Thoracic aorta (tissue), 2 donors: ENCODE data around the gene SDK1. TPM values are rescaled to one million over a fixed set of nuclear protein-coding genes. Genes with fewer than 3 reads are reported as not detected.

Experiments used
- ATAC-seq: fragments of 150-250 bp; one replicate; pipeline ENCODE4 v1.8.0; 2017; ENCODE audit warnings: low read depth; ENCODE audit not compliant: insufficient number of reproducible peaks, low FRiP score
- DNase-seq: peaks from one replicate; pipeline ENCODE4 v3.0.0-alpha.2; 2020; ENCODE audit warnings: low spot score
- H3K27ac ChIP-seq, 2 donors: fragments of 200-600 bp; sonication (generic); 1 replicate in 1 of 2; 2 replicates in 1 of 2; pipeline ENCODE4 v1.5.1; 2016; ENCODE audit warnings: mild to moderate bottlenecking in 2 of 2, moderate library complexity in 2 of 2
- H3K27me3 ChIP-seq: fragments of 200-600 bp; sonication (generic); replicated peaks from 2 replicates; pipeline ENCODE4 v1.6.0; 2016; ENCODE audit warnings: mild to moderate bottlenecking; ENCODE audit not compliant: insufficient read depth
- H3K36me3 ChIP-seq: fragments of 200-600 bp; sonication (generic); one replicate; pipeline ENCODE4 v1.5.1; 2016
- H3K4me1 ChIP-seq, 2 donors: fragments of 200-600 bp; sonication (generic); 1 replicate in 1 of 2; 2 replicates in 1 of 2; pipeline versions ENCODE4 v1.5.1 to v1.6.0; 2016; ENCODE audit warnings: low read depth in 2 of 2, mild to moderate bottlenecking in 1 of 2; ENCODE audit not compliant: control insufficient read depth in 1 of 2
- H3K4me3 ChIP-seq: fragments of 200-600 bp; sonication (generic); 2 replicates; pipeline ENCODE4 v1.5.1; 2016; ENCODE audit warnings: mild to moderate bottlenecking
- H3K9me3 ChIP-seq: fragments of 200-600 bp; sonication (generic); 2 replicates; pipeline ENCODE4 v1.5.1; 2016
- total RNA-seq, 2 donors: library from RNA; depleted of rRNA; stranded (reverse); fragments of >200 nt; gene quantifications; one replicate each; pipeline versions ENCODE4 v1.1.0 to v1.2.3, GENCODE V29; 2016
- TF ChIP-seq, protein P1 (sequence below): fragments of 200-600 bp; sonication (generic); IDR thresholded peaks from one replicate; pipeline ENCODE4 v1.5.1; 2019; ENCODE audit warnings: antibody characterized with exemption

Gene SDK1
- total RNA-seq, 2 donors from 2014 or later = 27.5 to 29.2 TPM

DNA sequence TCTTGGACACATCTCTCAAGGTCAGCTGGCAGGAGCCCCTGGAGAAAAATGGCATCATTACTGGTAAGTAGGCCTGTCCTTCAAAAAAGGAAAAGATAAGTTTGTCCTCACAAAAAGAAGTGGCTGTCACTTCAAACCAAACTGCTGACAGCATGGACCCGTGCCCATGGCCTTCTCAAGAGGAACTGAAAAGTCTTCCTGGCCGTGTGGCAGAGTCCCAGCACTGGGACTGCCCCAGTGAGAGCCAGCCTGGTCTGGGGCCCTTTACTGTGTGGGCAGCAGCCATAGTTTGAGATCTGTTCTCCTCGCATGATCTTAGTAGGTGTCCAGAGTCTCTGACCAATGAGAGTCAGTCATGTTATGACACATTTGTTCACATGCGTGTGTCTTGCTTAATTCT, 766.8 kb downstream of the SDK1 start:
- H3K9me3 ChIP-seq = no peaks in the 10 kb centered on the region
- peaks cover 11% of the 10 kb centered on the region for H3K36me3 ChIP-seq
- no peaks in the 10 kb centered on the region for H3K4me1 ChIP-seq
- H3K27me3 ChIP-seq = no peaks in the 10 kb centered on the region
- TF ChIP-seq, protein P1, sequence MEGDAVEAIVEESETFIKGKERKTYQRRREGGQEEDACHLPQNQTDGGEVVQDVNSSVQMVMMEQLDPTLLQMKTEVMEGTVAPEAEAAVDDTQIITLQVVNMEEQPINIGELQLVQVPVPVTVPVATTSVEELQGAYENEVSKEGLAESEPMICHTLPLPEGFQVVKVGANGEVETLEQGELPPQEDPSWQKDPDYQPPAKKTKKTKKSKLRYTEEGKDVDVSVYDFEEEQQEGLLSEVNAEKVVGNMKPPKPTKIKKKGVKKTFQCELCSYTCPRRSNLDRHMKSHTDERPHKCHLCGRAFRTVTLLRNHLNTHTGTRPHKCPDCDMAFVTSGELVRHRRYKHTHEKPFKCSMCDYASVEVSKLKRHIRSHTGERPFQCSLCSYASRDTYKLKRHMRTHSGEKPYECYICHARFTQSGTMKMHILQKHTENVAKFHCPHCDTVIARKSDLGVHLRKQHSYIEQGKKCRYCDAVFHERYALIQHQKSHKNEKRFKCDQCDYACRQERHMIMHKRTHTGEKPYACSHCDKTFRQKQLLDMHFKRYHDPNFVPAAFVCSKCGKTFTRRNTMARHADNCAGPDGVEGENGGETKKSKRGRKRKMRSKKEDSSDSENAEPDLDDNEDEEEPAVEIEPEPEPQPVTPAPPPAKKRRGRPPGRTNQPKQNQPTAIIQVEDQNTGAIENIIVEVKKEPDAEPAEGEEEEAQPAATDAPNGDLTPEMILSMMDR = no peak
- no peak for ATAC-seq
- H3K27ac ChIP-seq = no peak overlapping the region
- no peak for DNase-seq
- no peak overlapping the region for H3K4me3 ChIP-seq

GRCh38 chr7:4068286-4068685, 767.2 kb downstream of the SDK1 start:
- no peak overlapping the region for H3K27ac ChIP-seq
- no peaks in the 10 kb centered on the region for H3K27me3 ChIP-seq
- DNase-seq (no peak), ATAC-seq (no peak)
- H3K4me3 ChIP-seq = no peak overlapping the region
- peaks cover 11% of the 10 kb centered on the region for H3K36me3 ChIP-seq
- TF ChIP-seq, protein P1 = no peak
- no peaks in the 10 kb centered on the region for H3K9me3 ChIP-seq
- H3K4me1 ChIP-seq = no peaks in the 10 kb centered on the region

GRCh38 chr7:4069268-4070095, 768.4 kb downstream of the SDK1 start:
- Histone ChIP-seq H3K9me3 (no peaks in the 10 kb centered on the region), H3K36me3 (peaks cover 11% of the 10 kb centered on the region), H3K4me3 (no peak overlapping the region), H3K27me3 (no peaks in the 10 kb centered on the region), H3K4me1 (no peaks in the 10 kb centered on the region), H3K27ac (no peak overlapping the region)
- no peak for DNase-seq
- no peak for ATAC-seq
- TF ChIP-seq, protein P1 = no peak

GRCh38 chr7:4070214-4070613, 769.2 kb downstream of the SDK1 start:
- Histone ChIP-seq H3K27me3 (no peaks in the 10 kb centered on the region), H3K36me3 (peaks cover 11% of the 10 kb centered on the region), H3K27ac (no peak overlapping the region), H3K4me3 (no peak overlapping the region), H3K4me1 (no peaks in the 10 kb centered on the region), H3K9me3 (no peaks in the 10 kb centered on the region)
- ATAC-seq (no peak), DNase-seq (no peak)
- TF ChIP-seq, protein P1 = no peak

GRCh38 chr7:4071370-4072058, 770.5 kb downstream of the SDK1 start:
- no peaks in the 10 kb centered on the region for H3K27me3 ChIP-seq
- no peak overlapping the region for H3K27ac ChIP-seq
- ATAC-seq = no peak
- TF ChIP-seq, protein P1 = no peak
- H3K4me3 ChIP-seq = no peak overlapping the region
- no peaks in the 10 kb centered on the region for H3K9me3 ChIP-seq
- H3K4me1 ChIP-seq = no peaks in the 10 kb centered on the region
- H3K36me3 ChIP-seq = peaks cover 11% of the 10 kb centered on the region
- DNase-seq = no peak
